Neural progenitor cell (in vitro differentiated cells): ENCODE results near the gene SNX15. TPM values are rescaled to one million over a fixed set of nuclear protein-coding genes. Genes with fewer than 3 reads are reported as not detected.

Experiments
- DNase-seq: peaks from one replicate; pipeline ENCODE4 v3.0.0-alpha.2; 2016; ENCODE audit warnings: low spot score
- H2AFZ ChIP-seq: fragments of 200-600 bp; sonication (generic); replicated peaks from 2 replicates; pipeline ENCODE4 v1.6.1; 2016; ENCODE audit warnings: antibody characterized with exemption
- H3F3A ChIP-seq: fragments of 200-600 bp; sonication (generic); 2 replicates; pipeline ENCODE4 v1.6.1; 2016; ENCODE audit warnings: antibody characterized with exemption, low read depth
- H3K27ac ChIP-seq: fragments of 200-600 bp; sonication (generic); 2 replicates; pipeline ENCODE4 v1.5.1; 2016; ENCODE audit warnings: mild to moderate bottlenecking
- H3K27me3 ChIP-seq: fragments of 200-600 bp; sonication (generic); 2 replicates; pipeline ENCODE4 v1.6.1; 2016; ENCODE audit warnings: mild to moderate bottlenecking, moderate library complexity
- H3K36me3 ChIP-seq: fragments of 200-600 bp; sonication (generic); 2 replicates; pipeline ENCODE4 v1.5.1; 2016
- H3K4me1 ChIP-seq: fragments of 200-600 bp; sonication (generic); 2 replicates; pipeline ENCODE4 v1.6.1; 2016; ENCODE audit warnings: mixed run types
- H3K4me2 ChIP-seq: fragments of 200-600 bp; sonication (generic); 2 replicates; pipeline ENCODE4 v1.6.1; 2016
- H3K4me3 ChIP-seq: fragments of 200-600 bp; sonication (generic); 2 replicates; pipeline ENCODE4 v1.5.1; 2016
- H3K79me2 ChIP-seq: fragments of 200-600 bp; sonication (generic); 2 replicates; pipeline ENCODE4 v1.6.1; 2016; ENCODE audit warnings: low read depth
- H3K9ac ChIP-seq: fragments of 200-600 bp; sonication (generic); 2 replicates; pipeline ENCODE4 v1.6.1; 2016
- H3K9me3 ChIP-seq: fragments of 200-600 bp; sonication (generic); 2 replicates; pipeline ENCODE4 v1.5.1; 2016; ENCODE audit warnings: low read depth
- H4K20me1 ChIP-seq: fragments of 200-600 bp; sonication (generic); 2 replicates; pipeline ENCODE4 v1.6.1; 2016; ENCODE audit warnings: low read depth
- H3K27ac Mint-ChIP-seq: 3 replicates; pipeline ENCODE4 v1.8.0; 2021; ENCODE audit warnings: mixed read lengths
- H3K27me3 Mint-ChIP-seq: 2 replicates; pipeline ENCODE4 v1.8.0; 2022; ENCODE audit warnings: low read depth, mild to moderate bottlenecking, inconsistent platforms, moderate library complexity, mixed read lengths; ENCODE audit not compliant: insufficient read depth
- H3K36me3 Mint-ChIP-seq: 3 replicates; pipeline ENCODE4 v1.8.0; 2021; ENCODE audit warnings: mixed read lengths
- H3K4me1 Mint-ChIP-seq: 3 replicates; pipeline ENCODE4 v1.8.0; 2021; ENCODE audit warnings: mixed read lengths
- H3K4me3 Mint-ChIP-seq: 3 replicates; pipeline ENCODE4 v1.8.0; 2021; ENCODE audit warnings: mild to moderate bottlenecking, moderate library complexity, mixed read lengths
- H3K9me3 Mint-ChIP-seq: 3 replicates; pipeline ENCODE4 v1.8.0; 2020; ENCODE audit warnings: mixed read lengths
- EZH2 ChIP-seq: fragments of 200-600 bp; sonication (generic); IDR thresholded peaks from 2 replicates; pipeline ENCODE4 v1.6.1; 2017; ENCODE audit warnings: antibody characterized with exemption, mild to moderate bottlenecking, moderate library complexity
- EZH2phosphoT487 ChIP-seq: fragments of 200-600 bp; sonication (generic); IDR thresholded peaks from 2 replicates; pipeline ENCODE4 v1.6.1; 2017; ENCODE audit warnings: antibody characterized with exemption
- total RNA-seq: library from RNA; depleted of rRNA; stranded (reverse); fragments of >200 nt; gene quantifications from 2 replicates; pipeline ENCODE4 v1.2.3, GENCODE V29; 2015; ENCODE audit warnings: low replicate concordance
- TF ChIP-seq, protein P1 (sequence below): fragments of 200-600 bp; sonication (generic); IDR thresholded peaks from 2 replicates; pipeline ENCODE4 v1.5.1; 2017; ENCODE audit warnings: antibody characterized with exemption, mild to moderate bottlenecking

SNX15 gene
- total RNA-seq, 1 donor from 2014 or later, result 10.7 TPM

DNA sequence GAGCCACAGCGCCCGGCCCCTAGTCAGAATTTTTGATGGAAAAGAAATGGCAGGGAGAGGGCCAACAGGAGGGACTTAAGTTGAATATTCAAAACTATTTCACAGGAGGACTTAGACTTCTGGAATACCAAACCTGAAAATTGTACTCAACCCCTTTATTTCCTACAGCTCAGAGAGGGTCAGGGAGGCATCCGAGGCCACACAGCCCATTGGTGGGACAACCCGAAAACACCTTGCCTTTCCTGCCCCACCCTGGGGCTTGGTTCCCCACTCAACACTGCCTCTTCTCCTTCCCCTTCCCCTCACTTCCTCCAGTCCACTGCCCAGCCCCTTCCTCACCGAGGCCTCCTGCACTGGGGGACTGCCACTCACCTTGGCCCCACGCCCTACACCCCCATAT is 29.8 kb downstream of the SNX15 start:
- H3K27ac ChIP-seq, result no peak overlapping the region
- no peak overlapping the region for H3K27ac Mint-ChIP-seq
- H3K9me3 Mint-ChIP-seq, result no peaks in the 10 kb centered on the region

DNA sequence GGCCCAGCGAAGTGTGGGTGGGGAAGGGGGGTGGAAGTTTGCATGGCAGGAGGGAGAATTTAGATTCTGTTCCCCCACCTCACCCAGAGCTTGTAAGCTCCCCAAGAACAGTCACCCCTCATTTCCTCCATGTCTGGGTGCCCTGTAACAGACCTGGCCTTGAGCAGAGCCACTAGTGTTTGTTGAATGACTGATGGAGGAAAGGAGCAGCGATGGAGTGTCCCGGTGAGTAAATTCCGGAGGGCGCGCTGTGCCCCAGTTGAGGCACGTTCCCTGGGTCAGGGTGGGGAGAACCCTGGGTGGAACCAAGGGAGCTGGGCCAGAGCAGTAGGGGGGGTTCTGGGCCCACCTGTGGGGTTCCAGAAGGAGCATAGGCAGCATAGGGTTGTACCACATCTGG is 30.3 kb downstream of the SNX15 start:
- Histone ChIP-seq H3K4me2 (no peak overlapping the region), H3K9ac (no peak overlapping the region), H4K20me1 (no peaks in the 10 kb centered on the region), H3K79me2 (no peaks in the 10 kb centered on the region), H3K27me3 (no peaks in the 10 kb centered on the region), H3K27ac (no peak overlapping the region), H2AFZ (no peak overlapping the region), H3K4me1 (no peaks in the 10 kb centered on the region), H3F3A (no peaks in the 10 kb centered on the region), H3K4me3 (no peak overlapping the region), H3K36me3 (no peaks in the 10 kb centered on the region), H3K9me3 (no peaks in the 10 kb centered on the region)
- no peaks in the 10 kb centered on the region for H3K36me3 Mint-ChIP-seq
- no peak overlapping the region for H3K27ac Mint-ChIP-seq
- peaks cover 5% of the 10 kb centered on the region for H3K27me3 Mint-ChIP-seq
- peaks cover 3% of the 10 kb centered on the region for H3K4me1 Mint-ChIP-seq
- H3K4me3 Mint-ChIP-seq, result no peak overlapping the region
- TF ChIP-seq EZH2phosphoT487 (no peak), EZH2 (no peak)
- TF ChIP-seq, protein P1, sequence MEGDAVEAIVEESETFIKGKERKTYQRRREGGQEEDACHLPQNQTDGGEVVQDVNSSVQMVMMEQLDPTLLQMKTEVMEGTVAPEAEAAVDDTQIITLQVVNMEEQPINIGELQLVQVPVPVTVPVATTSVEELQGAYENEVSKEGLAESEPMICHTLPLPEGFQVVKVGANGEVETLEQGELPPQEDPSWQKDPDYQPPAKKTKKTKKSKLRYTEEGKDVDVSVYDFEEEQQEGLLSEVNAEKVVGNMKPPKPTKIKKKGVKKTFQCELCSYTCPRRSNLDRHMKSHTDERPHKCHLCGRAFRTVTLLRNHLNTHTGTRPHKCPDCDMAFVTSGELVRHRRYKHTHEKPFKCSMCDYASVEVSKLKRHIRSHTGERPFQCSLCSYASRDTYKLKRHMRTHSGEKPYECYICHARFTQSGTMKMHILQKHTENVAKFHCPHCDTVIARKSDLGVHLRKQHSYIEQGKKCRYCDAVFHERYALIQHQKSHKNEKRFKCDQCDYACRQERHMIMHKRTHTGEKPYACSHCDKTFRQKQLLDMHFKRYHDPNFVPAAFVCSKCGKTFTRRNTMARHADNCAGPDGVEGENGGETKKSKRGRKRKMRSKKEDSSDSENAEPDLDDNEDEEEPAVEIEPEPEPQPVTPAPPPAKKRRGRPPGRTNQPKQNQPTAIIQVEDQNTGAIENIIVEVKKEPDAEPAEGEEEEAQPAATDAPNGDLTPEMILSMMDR, result no peak
- no peaks in the 10 kb centered on the region for H3K9me3 Mint-ChIP-seq
- DNase-seq, result no peak

More for the DNA sequence above, 29.8 kb downstream of the SNX15 start:
- Mint-ChIP-seq H3K27me3 (peaks cover 6% of the 10 kb centered on the region), H3K4me3 (no peak overlapping the region), H3K4me1 (peaks cover 3% of the 10 kb centered on the region), H3K36me3 (no peaks in the 10 kb centered on the region)
- Histone ChIP-seq H3K79me2 (no peaks in the 10 kb centered on the region), H3K36me3 (no peaks in the 10 kb centered on the region), H3K4me3 (no peak overlapping the region), H3F3A (no peaks in the 10 kb centered on the region), H4K20me1 (no peaks in the 10 kb centered on the region), H3K4me1 (no peaks in the 10 kb centered on the region), H3K4me2 (no peak overlapping the region), H3K9me3 (no peaks in the 10 kb centered on the region), H3K27me3 (no peaks in the 10 kb centered on the region), H2AFZ (no peak overlapping the region), H3K9ac (no peak overlapping the region)
- DNase-seq, result no peak
- no peak for TF ChIP-seq EZH2
- TF ChIP-seq, protein P1, result no peak
- TF ChIP-seq EZH2phosphoT487, result no peak

DNA sequence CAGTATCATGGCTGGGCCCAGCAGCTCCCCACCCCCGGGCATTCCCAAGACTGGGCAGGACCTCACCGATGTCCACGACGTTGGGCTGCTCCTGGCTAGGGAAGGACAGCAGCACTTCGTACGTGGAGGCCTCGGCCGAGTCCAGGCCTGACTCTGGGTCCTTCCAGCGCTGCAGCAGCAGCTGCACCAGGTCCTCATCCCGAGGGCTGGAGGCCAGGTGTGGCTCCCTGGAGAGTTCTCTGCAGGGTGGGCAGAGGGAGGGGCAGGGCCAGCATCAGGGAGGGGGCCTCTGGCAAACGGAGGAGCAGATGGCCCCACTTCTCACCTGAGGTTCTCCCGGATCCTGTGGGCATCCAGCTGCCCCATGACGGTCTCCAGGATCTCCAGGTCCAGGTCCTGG is 30.8 kb downstream of the SNX15 start:
- TF ChIP-seq EZH2phosphoT487, result no peak
- TF ChIP-seq EZH2, result no peak
- TF ChIP-seq, protein P1, result no peak
- no peaks in the 10 kb centered on the region for H3K9me3 ChIP-seq

More for the DNA sequence above, 30.8 kb downstream of the SNX15 start:
- H3K27me3 ChIP-seq, result no peaks in the 10 kb centered on the region
- peaks cover 3% of the 10 kb centered on the region for H3K27me3 Mint-ChIP-seq
- no peak overlapping the region for H3K4me3 ChIP-seq
- no peak overlapping the region for H3K4me3 Mint-ChIP-seq
- H3K36me3 ChIP-seq, result no peaks in the 10 kb centered on the region
- no peak for DNase-seq
- H3K4me1 Mint-ChIP-seq, result peaks cover 3% of the 10 kb centered on the region
- H3F3A ChIP-seq, result no peaks in the 10 kb centered on the region
- no peaks in the 10 kb centered on the region for H4K20me1 ChIP-seq
- no peaks in the 10 kb centered on the region for H3K4me1 ChIP-seq
- H3K79me2 ChIP-seq, result no peaks in the 10 kb centered on the region
- H2AFZ ChIP-seq, result no peak overlapping the region
- no peak overlapping the region for H3K27ac Mint-ChIP-seq
- no peak overlapping the region for H3K9ac ChIP-seq
- no peaks in the 10 kb centered on the region for H3K9me3 Mint-ChIP-seq
- no peak overlapping the region for H3K27ac ChIP-seq
- H3K4me2 ChIP-seq, result no peak overlapping the region
- H3K36me3 Mint-ChIP-seq, result no peaks in the 10 kb centered on the region
